GM21367 (cell line): ENCODE data around the gene SLC5A6.

Experiments
- ATAC-seq: cut with Tn5 transposase; IDR thresholded peaks from one replicate; pipeline ENCODE4 v1.9.1; 2021; ENCODE audit not compliant: unreplicated experiment

The SLC5A6 gene

GRCh38 chr2:27237341-27237945 lies 25.4 kb upstream of the SLC5A6 start:
- ATAC-seq = no peak

- ATAC-seq = no peak
These were observed 24.6 kb upstream of the SLC5A6 start for GRCh38 chr2:27236626-27237025.

- ATAC-seq = no peak
These were observed 24.1 kb upstream of the SLC5A6 start for GRCh38 chr2:27236136-27236535.

- ATAC-seq = no peak
These were observed 21.3 kb upstream of the SLC5A6 start for GRCh38 chr2:27233341-27233740.

- no peak for ATAC-seq
These were observed 19.9 kb upstream of the SLC5A6 start for GRCh38 chr2:27231921-27232320.

GRCh38 chr2:27227501-27227900 lies 15.4 kb upstream of the SLC5A6 start:
- ATAC-seq = no peak

GRCh38 chr2:27225526-27225925 lies 13.5 kb upstream of the SLC5A6 start:
- ATAC-seq = no peak

- ATAC-seq = no peak
These were observed 11.3 kb upstream of the SLC5A6 start for GRCh38 chr2:27223416-27223815.

GRCh38 chr2:27222407-27222806 lies 10.3 kb upstream of the SLC5A6 start:
- ATAC-seq = no peak

- no peak for ATAC-seq
These were observed 9.1 kb upstream of the SLC5A6 start for GRCh38 chr2:27221166-27221565.

- ATAC-seq = no peak
These were observed 8.0 kb upstream of the SLC5A6 start for GRCh38 chr2:27220091-27220490.

- ATAC-seq = no peak
These were observed 7.0 kb upstream of the SLC5A6 start for GRCh38 chr2:27219091-27219490.

- ATAC-seq = no peak
These were observed 6.5 kb upstream of the SLC5A6 start for GRCh38 chr2:27218614-27219013.

- peak; percentile 74 for ATAC-seq
These were observed 5.4 kb upstream of the SLC5A6 start, which contains the start of gene CAD for GRCh38 chr2:27217173-27218121. Gene CAD (plus strand): TSS chr2:27217369. CDS start chr2:27217552, 183 bp downstream.

- ATAC-seq = no peak
These were observed 4.5 kb upstream of the SLC5A6 start for GRCh38 chr2:27216416-27217137.

- ATAC-seq = no peak
These were observed 2.9 kb upstream of the SLC5A6 start for GRCh38 chr2:27214941-27215340.

- ATAC-seq = peak; percentile 4
These were observed 781 bp upstream of the SLC5A6 start for GRCh38 chr2:27212626-27213471.

GRCh38 chr2:27211241-27211942 lies 676 bp downstream of the SLC5A6 start:
- ATAC-seq = peak; percentile 4

- ATAC-seq = no peak
These were observed 2.3 kb downstream of the SLC5A6 start for GRCh38 chr2:27209621-27210401.
